ENCODE results near the gene VWA5B2. TPM values are rescaled to one million over a fixed set of nuclear protein-coding genes. Genes with fewer than 3 reads are reported as not detected.
A peak's percentile ranks its signal among the peaks of the same experiment; 100 is the strongest.

VWA5B2 gene
- total RNA-seq, 2 experiments from 2014 or later, result not detected

DNA sequence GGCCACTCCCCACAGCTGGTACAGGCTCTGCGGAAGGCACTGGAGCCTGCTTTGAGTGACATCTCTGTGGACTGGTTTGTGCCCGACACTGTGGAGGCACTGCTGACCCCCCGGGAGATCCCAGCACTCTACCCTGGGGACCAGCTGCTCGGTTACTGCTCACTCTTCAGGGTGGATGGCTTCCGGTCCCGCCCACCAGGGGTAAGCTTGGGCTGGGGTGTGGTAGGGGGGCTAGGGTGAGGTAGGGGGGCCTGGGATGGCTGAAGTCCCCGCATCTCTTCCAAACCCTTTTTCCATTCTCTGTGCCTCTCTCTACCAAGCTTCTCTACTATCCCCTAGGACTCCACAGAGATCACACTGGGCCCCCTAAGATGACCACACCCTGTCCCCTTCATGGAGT is 7.8 kb downstream of the VWA5B2 start:
- POLR2A ChIA-PET, result no interaction called here

DNA sequence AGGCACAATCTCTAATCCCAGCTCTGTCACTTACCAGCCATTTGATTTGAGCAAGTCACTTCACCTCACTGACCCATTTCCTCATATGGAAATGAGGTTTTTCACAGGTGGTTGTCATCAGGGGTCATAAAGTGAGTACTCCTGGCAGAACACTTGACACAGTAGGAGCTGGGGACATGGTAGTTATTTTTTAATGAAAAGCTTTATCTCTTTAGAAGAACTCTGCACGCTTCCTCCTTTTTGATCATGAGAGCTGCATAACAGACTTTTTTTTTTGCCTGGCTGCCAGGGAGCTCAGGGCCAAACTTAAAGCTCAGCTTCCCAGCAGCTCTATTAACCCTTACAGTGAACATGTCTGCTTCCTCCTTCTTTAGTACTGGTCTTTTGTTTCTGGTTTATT is 8.4 kb downstream of the VWA5B2 start:
- Mint-ChIP-seq H3K9me3 (ENCODE audit: insufficient read depth) (no peaks in the 10 kb centered on the region), H3K36me3 (ENCODE audit: low read depth) (peaks cover 7% of the 10 kb centered on the region), H3K27me3 (ENCODE audit: low read depth) (peaks cover 3% of the 10 kb centered on the region), H3K27ac (no peak overlapping the region), H3K4me3 (no peak overlapping the region), H3K4me1 (ENCODE audit: low read depth) (no peaks in the 10 kb centered on the region)
- POLR2A ChIA-PET, result no interaction called here
- no peak for DNase-seq
- ATAC-seq, result no peak
- CTCF ChIA-PET, result interaction anchor here (1.0 to 2.6 kb wide), 5 partner anchors 10 to 342 kb away, joined by 3 to 22 read pairs (median 4); no protein-coding TSS in a partner anchor

More for the DNA sequence above, 7.8 kb downstream of the VWA5B2 start:
- Mint-ChIP-seq H3K36me3 (ENCODE audit: low read depth) (peaks cover under 1% of the 10 kb centered on the region), H3K27me3 (ENCODE audit: low read depth) (peaks cover 7% of the 10 kb centered on the region), H3K4me3 (no peak overlapping the region), H3K27ac (no peak overlapping the region), H3K9me3 (ENCODE audit: insufficient read depth) (no peaks in the 10 kb centered on the region), H3K4me1 (ENCODE audit: low read depth) (no peaks in the 10 kb centered on the region)
- ATAC-seq, result no peak
- DNase-seq, result no peak
- CTCF ChIA-PET, result interaction anchor here (1.0 to 2.6 kb wide), 5 partner anchors 10 to 341 kb away, joined by 3 to 22 read pairs (median 4); partner anchors contain the start of gene EEF1AKMT4

DNA sequence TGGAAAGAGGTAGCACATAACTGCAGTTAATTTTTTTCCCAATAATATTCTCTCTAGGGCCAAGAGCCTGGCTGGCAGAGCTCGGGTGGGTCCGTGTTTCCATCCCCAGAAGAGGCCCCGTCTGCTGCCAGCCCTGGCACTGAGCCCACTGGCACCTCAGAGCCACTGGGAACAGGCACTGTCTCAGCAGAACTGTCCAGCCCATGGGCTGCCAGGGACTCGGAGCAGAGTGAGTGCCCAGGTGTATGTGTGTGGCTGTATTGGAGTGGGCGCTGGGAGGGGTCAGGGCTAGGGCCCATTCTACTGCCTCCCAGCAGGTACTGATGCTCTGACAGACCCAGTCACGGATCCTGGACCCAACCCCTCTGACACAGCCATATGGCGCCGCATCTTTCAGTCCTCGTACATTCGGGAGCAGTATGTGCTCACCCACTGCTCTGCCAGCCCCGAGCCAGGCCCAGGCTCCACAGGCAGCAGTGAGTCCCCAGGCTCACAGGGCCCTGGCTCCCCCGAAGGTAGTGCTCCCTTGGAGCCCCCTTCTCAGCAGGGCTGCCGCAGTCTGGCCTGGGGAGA is 8.9 kb downstream of the VWA5B2 start:
- DNase-seq, result no peak
- ChIA-PET POLR2A (no interaction called here), CTCF (interaction anchor here (1.0 to 2.6 kb wide), 5 partner anchors 11 to 343 kb away, joined by 3 to 22 read pairs (median 4); no protein-coding TSS in a partner anchor)
- Mint-ChIP-seq H3K27ac (no peak overlapping the region), H3K9me3 (ENCODE audit: insufficient read depth) (no peaks in the 10 kb centered on the region), H3K36me3 (ENCODE audit: low read depth) (peaks cover 12% of the 10 kb centered on the region), H3K4me1 (ENCODE audit: low read depth) (no peaks in the 10 kb centered on the region), H3K4me3 (no peak overlapping the region), H3K27me3 (ENCODE audit: low read depth) (no peaks in the 10 kb centered on the region)
- ATAC-seq, result no peak

DNA sequence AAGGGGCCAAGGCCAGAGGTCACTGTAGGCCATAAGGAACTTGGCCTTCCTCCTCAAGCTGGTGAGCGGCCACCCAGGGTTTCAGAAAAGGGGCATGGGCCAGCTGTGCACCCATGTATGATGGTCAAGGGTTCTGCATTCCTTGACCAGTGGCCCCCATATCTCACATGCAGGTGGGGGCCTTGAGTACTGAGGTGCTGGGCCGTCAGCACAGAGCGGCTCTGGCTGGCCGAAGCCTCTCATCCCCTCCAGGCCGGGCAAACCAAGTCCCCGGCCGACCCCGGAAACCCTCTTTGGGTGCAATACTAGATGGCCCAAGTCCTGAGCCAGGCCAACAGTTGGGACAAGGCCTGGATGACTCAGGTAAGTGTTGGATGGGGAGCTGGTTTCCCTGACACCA is 9.8 kb downstream of the VWA5B2 start:
- Mint-ChIP-seq H3K36me3 (ENCODE audit: low read depth) (peaks cover 12% of the 10 kb centered on the region), H3K27me3 (ENCODE audit: low read depth) (no peaks in the 10 kb centered on the region), H3K27ac (no peak overlapping the region), H3K4me3 (no peak overlapping the region), H3K9me3 (ENCODE audit: insufficient read depth) (no peaks in the 10 kb centered on the region), H3K4me1 (ENCODE audit: low read depth) (no peaks in the 10 kb centered on the region)
- POLR2A ChIA-PET, result interaction anchor here (1.3 kb wide), 1 partner anchor 11 kb away, joined by 3 read pairs; no protein-coding TSS in a partner anchor
- DNase-seq, result no peak
- ATAC-seq, result no peak
- CTCF ChIA-PET, result interaction anchor here (1.8 to 2.2 kb wide), 2 partner anchors 11 to 12 kb away, joined by 7 to 15 read pairs; partner anchors contain the start of gene EEF1AKMT4

DNA sequence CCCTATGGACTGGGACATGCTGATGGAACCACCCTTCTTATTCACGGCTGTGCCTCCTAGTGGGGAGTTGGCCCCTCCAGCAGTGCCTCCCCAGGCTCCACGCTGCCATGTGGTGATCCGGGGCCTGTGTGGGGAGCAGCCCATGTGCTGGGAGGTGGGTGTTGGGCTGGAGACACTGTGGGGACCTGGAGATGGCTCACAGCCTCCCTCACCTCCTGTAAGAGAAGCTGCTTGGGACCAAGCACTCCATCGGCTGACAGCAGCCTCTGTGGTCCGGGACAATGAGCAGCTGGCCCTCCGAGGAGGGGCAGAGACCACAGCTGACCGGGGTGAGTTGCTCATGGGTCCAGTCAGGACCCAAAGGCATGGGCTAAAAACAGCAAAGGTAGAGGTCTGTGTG is 10.3 kb downstream of the VWA5B2 start:
- no peak overlapping the region for H3K4me3 Mint-ChIP-seq
- no peaks in the 10 kb centered on the region for H3K4me1 Mint-ChIP-seq (ENCODE audit: low read depth)
- ATAC-seq, result no peak
- POLR2A ChIA-PET, result interaction anchor here (1.3 kb wide), 1 partner anchor 11 kb away, joined by 3 read pairs; no protein-coding TSS in a partner anchor
- no peak for DNase-seq
- CTCF ChIA-PET, result interaction anchor here (0.7 to 2.2 kb wide), 3 partner anchors 10 to 335 kb away, joined by 3 to 15 read pairs (median 7); partner anchors contain the start of gene EEF1AKMT4
- H3K27ac Mint-ChIP-seq, result no peak overlapping the region
- H3K9me3 Mint-ChIP-seq (ENCODE audit: insufficient read depth), result no peaks in the 10 kb centered on the region
- no peaks in the 10 kb centered on the region for H3K27me3 Mint-ChIP-seq (ENCODE audit: low read depth)
- peaks cover 15% of the 10 kb centered on the region for H3K36me3 Mint-ChIP-seq (ENCODE audit: low read depth)

DNA sequence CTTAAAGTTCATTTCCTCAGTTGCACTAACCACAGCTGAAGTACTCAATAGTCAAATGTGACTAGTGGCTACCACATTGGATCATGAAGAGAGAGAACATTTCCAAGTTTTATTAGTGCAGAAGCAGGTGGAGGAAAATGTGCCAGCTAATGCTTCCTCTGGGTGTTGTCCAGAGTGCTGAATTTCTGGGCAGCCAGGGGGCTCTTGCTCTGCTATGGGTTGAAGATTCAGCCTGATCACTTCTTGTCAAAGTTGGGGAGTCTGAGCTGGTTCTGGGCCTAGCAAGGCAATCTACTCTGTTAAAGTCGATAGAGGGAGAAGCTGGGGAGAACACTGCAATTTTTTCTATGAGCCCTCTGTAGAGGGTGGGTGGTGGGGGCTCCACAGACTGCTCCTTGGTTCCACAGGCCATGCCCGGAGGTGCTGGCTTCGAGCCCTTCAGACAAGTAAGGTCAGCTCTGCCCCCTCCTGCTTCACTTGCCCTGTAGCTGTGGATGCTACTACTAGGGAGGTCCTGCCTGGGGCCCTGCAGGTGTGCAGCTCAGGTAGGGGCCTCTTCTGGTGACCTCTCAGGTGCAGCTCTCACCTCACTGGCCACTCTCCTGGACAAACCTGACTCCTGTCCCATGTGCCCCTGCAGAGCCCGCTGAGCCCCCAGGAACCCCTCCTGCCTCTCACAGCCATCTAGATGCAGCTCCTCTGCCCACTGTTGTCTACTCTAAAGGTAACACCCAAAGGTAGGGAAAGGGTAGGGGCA is 11.2 kb downstream of the VWA5B2 start:
- Mint-ChIP-seq H3K4me1 (ENCODE audit: low read depth) (no peaks in the 10 kb centered on the region), H3K27ac (no peak overlapping the region), H3K9me3 (ENCODE audit: insufficient read depth) (no peaks in the 10 kb centered on the region), H3K27me3 (ENCODE audit: low read depth) (no peaks in the 10 kb centered on the region), H3K4me3 (no peak overlapping the region), H3K36me3 (ENCODE audit: low read depth) (peaks cover 21% of the 10 kb centered on the region)
- CTCF ChIA-PET, result interaction anchor here (0.7 to 2.2 kb wide), 3 partner anchors 9 to 336 kb away, joined by 3 to 15 read pairs (median 7); partner anchors contain the start of gene EEF1AKMT4
- ATAC-seq (peak; percentile 40), DNase-seq (peak; percentile 40)
- POLR2A ChIA-PET, result interaction anchor here (1.3 kb wide), 1 partner anchor 12 kb away, joined by 3 read pairs; no protein-coding TSS in a partner anchor

DNA sequence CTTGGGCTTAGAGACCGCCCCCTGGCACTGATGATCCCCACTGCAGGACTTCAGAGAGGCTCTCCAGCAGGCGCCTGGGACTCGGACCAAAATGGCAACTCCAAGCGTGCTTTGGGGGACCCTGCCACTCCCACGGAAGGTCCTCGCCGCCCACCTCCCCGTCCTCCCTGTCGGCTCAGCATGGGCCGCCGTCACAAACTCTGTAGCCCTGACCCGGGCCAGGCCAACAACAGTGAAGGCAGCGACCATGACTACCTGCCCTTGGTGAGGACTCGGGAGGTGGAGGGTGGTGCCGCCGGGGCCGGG is 11.7 kb downstream of the VWA5B2 start:
- ChIA-PET POLR2A (no interaction called here), CTCF (interaction anchor here (1.8 to 2.2 kb wide), 2 partner anchors 9 to 14 kb away, joined by 7 to 15 read pairs; partner anchors contain the start of gene EEF1AKMT4)
- DNase-seq (no peak), ATAC-seq (no peak)
- no peak overlapping the region for H3K27ac Mint-ChIP-seq
- peaks cover 21% of the 10 kb centered on the region for H3K36me3 Mint-ChIP-seq (ENCODE audit: low read depth)
- no peaks in the 10 kb centered on the region for H3K9me3 Mint-ChIP-seq (ENCODE audit: insufficient read depth)
- no peak overlapping the region for H3K4me3 Mint-ChIP-seq
- H3K4me1 Mint-ChIP-seq (ENCODE audit: low read depth), result no peaks in the 10 kb centered on the region
- H3K27me3 Mint-ChIP-seq (ENCODE audit: low read depth), result no peaks in the 10 kb centered on the region

DNA sequence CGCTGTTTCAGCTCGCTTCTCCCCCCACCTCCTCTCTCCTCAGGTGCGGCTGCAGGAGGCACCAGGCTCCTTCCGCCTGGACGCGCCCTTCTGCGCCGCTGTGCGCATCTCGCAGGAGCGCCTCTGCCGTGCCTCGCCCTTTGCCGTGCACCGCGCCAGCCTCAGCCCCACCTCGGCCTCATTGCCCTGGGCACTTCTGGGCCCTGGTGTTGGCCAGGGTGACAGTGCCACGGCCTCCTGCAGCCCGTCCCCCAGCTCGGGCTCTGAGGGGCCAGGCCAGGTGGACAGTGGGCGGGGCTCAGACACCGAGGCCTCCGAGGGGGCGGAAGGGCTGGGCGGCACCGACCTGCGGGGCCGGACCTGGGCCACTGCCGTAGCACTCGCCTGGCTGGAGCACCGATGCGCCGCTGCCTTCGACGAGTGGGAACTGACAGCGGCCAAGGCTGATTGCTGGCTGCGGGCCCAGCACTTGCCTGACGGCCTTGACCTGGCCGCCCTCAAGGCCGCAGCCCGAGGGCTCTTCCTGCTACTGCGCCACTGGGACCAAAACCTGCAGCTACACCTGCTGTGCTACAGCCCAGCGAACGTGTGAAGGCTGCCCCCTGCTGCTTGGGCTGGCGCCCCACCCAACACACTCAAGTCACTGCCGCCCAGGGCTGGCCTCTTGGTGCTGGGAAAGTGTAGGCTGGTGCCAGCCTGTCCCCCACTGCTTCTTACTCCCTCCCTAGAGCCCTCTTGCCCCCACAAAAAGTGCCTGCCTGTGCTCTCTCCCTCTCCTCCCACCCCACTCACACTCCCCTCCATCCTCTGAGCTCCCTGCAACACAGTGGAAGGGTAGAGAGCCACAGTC is 12.3 kb downstream of the VWA5B2 start:
- Mint-ChIP-seq H3K4me3 (no peak overlapping the region), H3K9me3 (ENCODE audit: insufficient read depth) (no peaks in the 10 kb centered on the region), H3K4me1 (ENCODE audit: low read depth) (no peaks in the 10 kb centered on the region), H3K27me3 (ENCODE audit: low read depth) (no peaks in the 10 kb centered on the region), H3K36me3 (ENCODE audit: low read depth) (peaks cover 21% of the 10 kb centered on the region), H3K27ac (no peak overlapping the region)
- ATAC-seq, result peak; percentile 69
- ChIA-PET POLR2A (no interaction called here), CTCF (no interaction called here)
- DNase-seq, result peak; percentile 33

DNA sequence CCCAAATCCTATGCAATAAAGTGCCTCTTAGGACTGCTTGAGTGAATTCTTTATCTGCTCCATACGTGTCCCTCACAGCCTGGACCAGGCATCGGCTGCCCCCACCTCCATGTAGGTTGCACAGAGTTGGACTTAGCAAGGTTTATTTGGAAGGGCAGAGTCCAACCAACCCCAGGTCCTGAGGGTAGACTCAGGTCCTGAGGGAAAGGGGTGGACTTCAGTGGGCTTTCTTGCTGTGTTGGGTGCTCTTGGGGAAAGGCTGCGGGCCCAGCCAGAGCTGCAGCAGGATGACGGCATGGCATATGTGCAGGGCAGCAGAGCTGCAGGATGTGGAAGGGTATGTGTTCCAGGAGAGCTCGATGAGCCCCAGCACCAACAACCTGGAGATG is 12.9 kb downstream of the VWA5B2 start:
- H3K4me3 Mint-ChIP-seq, result no peak overlapping the region
- no peaks in the 10 kb centered on the region for H3K9me3 Mint-ChIP-seq (ENCODE audit: insufficient read depth)
- no peaks in the 10 kb centered on the region for H3K27me3 Mint-ChIP-seq (ENCODE audit: low read depth)
- ATAC-seq (no peak), DNase-seq (no peak)
- ChIA-PET POLR2A (no interaction called here), CTCF (no interaction called here)
- H3K4me1 Mint-ChIP-seq (ENCODE audit: low read depth), result no peaks in the 10 kb centered on the region
- H3K36me3 Mint-ChIP-seq (ENCODE audit: low read depth), result peaks cover 21% of the 10 kb centered on the region
- H3K27ac Mint-ChIP-seq, result no peak overlapping the region

DNA sequence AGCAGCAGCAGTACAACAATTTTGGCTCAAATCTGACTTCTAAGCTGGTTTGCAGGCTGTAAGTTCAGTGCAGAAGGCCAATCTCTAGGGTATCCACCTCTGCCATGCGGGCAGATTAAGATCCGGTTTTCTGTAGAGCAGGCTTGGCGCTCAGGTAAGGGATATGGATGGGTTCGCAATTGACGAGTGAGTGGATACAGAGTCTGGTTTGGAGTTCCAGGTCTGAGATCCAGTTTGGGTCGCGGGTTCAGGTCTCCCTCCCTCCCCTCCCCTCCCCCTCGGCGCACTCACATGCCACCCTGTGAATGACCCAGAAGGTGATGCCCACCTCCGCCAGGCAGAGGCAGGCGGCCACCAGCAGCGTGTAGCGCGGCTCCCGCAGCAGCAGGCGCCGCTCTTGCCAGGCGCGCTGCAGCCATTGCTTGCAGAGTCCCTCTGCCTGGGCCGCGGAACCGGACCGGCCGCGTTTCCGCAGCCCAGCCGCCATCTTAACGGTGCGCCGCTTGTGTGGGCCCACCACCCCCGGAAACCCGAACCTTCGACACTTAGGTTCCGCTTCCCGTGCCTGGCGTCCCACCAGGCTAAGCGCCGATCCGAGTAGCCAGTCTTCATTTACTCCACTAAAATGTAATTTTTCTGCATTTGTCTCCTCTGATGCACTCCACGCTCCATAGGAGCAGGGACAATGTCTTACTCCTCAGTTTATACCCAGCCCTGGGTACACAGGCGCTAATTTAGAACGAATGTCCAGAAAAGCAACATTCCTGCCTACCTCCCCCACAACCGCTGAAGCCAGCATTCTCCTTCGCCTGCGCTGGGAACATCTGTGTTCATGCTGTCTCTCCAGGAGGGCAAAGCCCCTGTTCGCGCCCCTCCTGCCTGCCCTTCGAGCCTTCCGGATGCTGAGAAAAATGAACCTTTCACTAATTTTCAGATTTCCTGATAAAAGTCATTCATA is 19.3 kb downstream of the VWA5B2 start, which contains the start of gene ALG3:
TSS of gene ALG3 (minus strand) at position 509 of the 958 bp plus-strand sequence. CDS start at position 487, 22 bp downstream.
- Mint-ChIP-seq H3K9me3 (ENCODE audit: insufficient read depth) (no peaks in the 10 kb centered on the region), H3K27me3 (ENCODE audit: low read depth) (no peaks in the 10 kb centered on the region), H3K36me3 (ENCODE audit: low read depth) (peaks cover 9% of the 10 kb centered on the region), H3K27ac (peak within 1 kb of the TSS; percentile 93), H3K4me3 (peak within 1 kb of the TSS; percentile 82), H3K4me1 (ENCODE audit: low read depth) (peaks cover 12% of the 10 kb centered on the region)
- peak; percentile 48 for ATAC-seq
- ChIA-PET POLR2A (no interaction called here), CTCF (interaction anchor here (1.1 to 3.4 kb wide), 9 partner anchors 11 to 364 kb away, joined by 3 to 45 read pairs (median 7); partner anchors contain the start of genes ABCF3, PARL and VWA5B2)
- peak; percentile 91 for DNase-seq
